Neuronal stem cell (in vitro differentiated cells): ENCODE results near the gene CFAP99.

Experiments
- DNase-seq: peaks from one replicate; pipeline ENCODE4 v3.0.0-alpha.2; 2013; ENCODE audit warnings: low spot score
- H2AFZ ChIP-seq: one replicate; pipeline ENCODE4 v1.6.1; 2013; ENCODE audit warnings: mild to moderate bottlenecking, low read length, inconsistent platforms
- H2AK5ac ChIP-seq: 2 replicates; pipeline ENCODE4 v1.6.1; 2013; ENCODE audit warnings: low read depth, mild to moderate bottlenecking, inconsistent platforms, low read length, moderate library complexity, mixed read lengths
- H2BK120ac ChIP-seq: 2 replicates; pipeline ENCODE4 v1.6.1; 2013; ENCODE audit warnings: low read depth, mild to moderate bottlenecking, inconsistent platforms, low read length, moderate library complexity, mixed read lengths
- H2BK12ac ChIP-seq: one replicate; pipeline ENCODE4 v1.6.1; 2013; ENCODE audit warnings: low read length, inconsistent platforms
- H2BK15ac ChIP-seq: 2 replicates; pipeline ENCODE4 v1.6.1; 2013; ENCODE audit warnings: mild to moderate bottlenecking, low read length, inconsistent platforms, mixed read lengths
- H2BK5ac ChIP-seq: one replicate; pipeline ENCODE4 v1.6.1; 2013; ENCODE audit warnings: inconsistent platforms, mild to moderate bottlenecking, low read length, moderate library complexity
- H3K14ac ChIP-seq: one replicate; pipeline ENCODE4 v1.6.1; 2013; ENCODE audit warnings: low read length, inconsistent platforms
- H3K18ac ChIP-seq: 2 replicates; pipeline ENCODE4 v1.6.1; 2013; ENCODE audit warnings: low read length, inconsistent platforms
- H3K23ac ChIP-seq: 2 replicates; pipeline ENCODE4 v1.6.1; 2013; ENCODE audit warnings: low read depth, mild to moderate bottlenecking, mixed read lengths, low read length, inconsistent platforms; ENCODE audit not compliant: poor library complexity
- H3K27ac ChIP-seq: replicated peaks from 3 replicates; pipeline ENCODE4 v1.5.1; 2013; ENCODE audit warnings: low read length, inconsistent platforms
- H3K27me3 ChIP-seq, 3 experiments: 2 replicates each; pipeline ENCODE4 v1.6.1; 2013; ENCODE audit warnings: low read length in 3 of 3, mild to moderate bottlenecking in 2 of 3, inconsistent platforms in 1 of 3, low read depth in 1 of 3, mixed read lengths in 1 of 3, moderate library complexity in 1 of 3; ENCODE audit not compliant: control insufficient read depth in 3 of 3, insufficient read depth in 3 of 3
- H3K36me3 ChIP-seq, 2 donors: replicated peaks in 1 of 2; 2 replicates each; pipeline ENCODE4 v1.6.1; 2013; ENCODE audit warnings: low read length in 2 of 2; ENCODE audit not compliant: control insufficient read depth in 2 of 2, insufficient read depth in 2 of 2
- H3K4ac ChIP-seq: 2 replicates; pipeline ENCODE4 v1.6.1; 2013; ENCODE audit warnings: inconsistent platforms, mild to moderate bottlenecking, low read length, moderate library complexity
- H3K4me1 ChIP-seq, 2 donors: 1 replicate in 1 of 2; 2 replicates in 1 of 2; pipeline ENCODE4 v1.6.1; 2013; ENCODE audit warnings: low read length in 2 of 2, low read depth in 1 of 2; ENCODE audit not compliant: control insufficient read depth in 2 of 2, insufficient read depth in 1 of 2
- H3K4me2 ChIP-seq: one replicate; pipeline ENCODE4 v1.6.1; 2013; ENCODE audit warnings: mild to moderate bottlenecking, low read length, inconsistent platforms; ENCODE audit not compliant: insufficient read depth, poor library complexity, severe bottlenecking
- H3K4me3 ChIP-seq, 2 donors: 2 replicates each; pipeline ENCODE4 v1.5.1; 2013; ENCODE audit warnings: low read length in 2 of 2, mild to moderate bottlenecking in 2 of 2, inconsistent platforms in 1 of 2, moderate library complexity in 1 of 2
- H3K79me1 ChIP-seq: one replicate; pipeline ENCODE4 v1.6.1; 2013; ENCODE audit warnings: low read depth, mild to moderate bottlenecking, inconsistent platforms, low read length, moderate library complexity
- H3K9ac ChIP-seq: one replicate; pipeline ENCODE4 v1.6.1; 2013; ENCODE audit warnings: mild to moderate bottlenecking, low read depth, low read length, inconsistent platforms; ENCODE audit not compliant: poor library complexity
- H3K9me3 ChIP-seq, 2 donors: replicated peaks in 1 of 2; 2 replicates each; pipeline versions ENCODE3 to v1.6.1; 2013; ENCODE audit warnings: low read length in 2 of 2, mild to moderate bottlenecking in 2 of 2, inconsistent platforms in 1 of 2, low read depth in 1 of 2, mixed read lengths in 1 of 2, moderate library complexity in 1 of 2; ENCODE audit not compliant: control insufficient read depth in 2 of 2, insufficient read depth in 1 of 2
- H4K8ac ChIP-seq: one replicate; pipeline ENCODE4 v1.6.1; 2013; ENCODE audit warnings: low read depth, mild to moderate bottlenecking, inconsistent platforms, low read length, moderate library complexity
- H4K91ac ChIP-seq: one replicate; pipeline ENCODE4 v1.6.1; 2013; ENCODE audit warnings: low read length, low read depth, mild to moderate bottlenecking, inconsistent platforms; ENCODE audit not compliant: poor library complexity
- WGBS, 2 donors: extraction: QIAGEN DNeasy Blood & Tissue Kit; methylation state at CpG; one replicate each; pipeline ENCODE4 v1.1.7; 2013; ENCODE audit warnings: missing lambda C conversion rate in 2 of 2, mixed read lengths in 1 of 2; ENCODE audit not compliant: insufficient read length in 2 of 2, insufficient replicate concordance in 1 of 2; ENCODE audit errors: extremely low coverage in 2 of 2; 5-methylcytosine and 5-hydroxymethylcytosine counted together

CFAP99 gene

GRCh38 chr4:2449051-2449450 is 30.3 kb downstream of the CFAP99 start:
- Histone ChIP-seq H2AK5ac (no peak overlapping the region), H4K91ac (no peak overlapping the region), H3K4me3 (no peak overlapping the region), H2BK5ac (no peak overlapping the region), H4K8ac (no peak overlapping the region), H3K23ac (no peak overlapping the region), H2BK120ac (no peak overlapping the region), H3K18ac (no peak overlapping the region), H3K27ac (no peak overlapping the region), H3K79me1 (no peaks in the 10 kb centered on the region), H2BK12ac (no peak overlapping the region), H3K9me3 (no peaks in the 10 kb centered on the region), H3K4me2 (no peak overlapping the region), H2AFZ (no peak overlapping the region), H3K4ac (no peak overlapping the region), H2BK15ac (no peak overlapping the region), H3K36me3 (no peaks in the 10 kb centered on the region), H3K9ac (no peak overlapping the region), H3K4me1 (peaks cover 0 to 5% of the 10 kb centered on the region in 2 donors), H3K27me3 (peaks cover 0 to 40% (median 0%) of the 10 kb centered on the region in 3 experiments), H3K14ac (no peak overlapping the region)
- no CpG with 5 or more reads among the region's 11 CpGs for WGBS, 2 donors
- DNase-seq: no peak

- H3K36me3 ChIP-seq: no peaks in the 10 kb centered on the region
- H2AK5ac ChIP-seq: no peak overlapping the region
- no peak overlapping the region for H3K4me3 ChIP-seq
- no peak overlapping the region for H3K9ac ChIP-seq
- H3K4me1 ChIP-seq: peaks cover 0 to 5% of the 10 kb centered on the region in 2 donors
- no peaks in the 10 kb centered on the region for H3K9me3 ChIP-seq
- no peak overlapping the region for H2BK120ac ChIP-seq
- H4K91ac ChIP-seq: no peak overlapping the region
- H3K79me1 ChIP-seq: no peaks in the 10 kb centered on the region
- WGBS, 2 donors: no CpG with 5 or more reads among the region's 27 CpGs
- H2BK12ac ChIP-seq: no peak overlapping the region
- H3K23ac ChIP-seq: no peak overlapping the region
- peak overlapping the region; percentile 50 for H3K14ac ChIP-seq
- H3K18ac ChIP-seq: peak overlapping the region; percentile 30
- no peak overlapping the region for H4K8ac ChIP-seq
- H3K27me3 ChIP-seq: peaks cover 0 to 40% (median 0%) of the 10 kb centered on the region in 3 experiments
- no peak overlapping the region for H3K27ac ChIP-seq
- H2AFZ ChIP-seq: no peak overlapping the region
- H2BK15ac ChIP-seq: no peak overlapping the region
- DNase-seq: no peak
- no peak overlapping the region for H3K4ac ChIP-seq
- no peak overlapping the region for H2BK5ac ChIP-seq
- H3K4me2 ChIP-seq: no peak overlapping the region
Measured at GRCh38 chr4:2449511-2450392, 31.0 kb downstream of the CFAP99 start.

- H2AFZ ChIP-seq: no peak overlapping the region
- H3K27me3 ChIP-seq: peaks cover 0 to 40% (median 0%) of the 10 kb centered on the region in 3 experiments
- H3K14ac ChIP-seq: no peak overlapping the region
- H3K9ac ChIP-seq: no peak overlapping the region
- no peak overlapping the region for H3K27ac ChIP-seq
- DNase-seq: no peak
- no peaks in the 10 kb centered on the region for H3K79me1 ChIP-seq
- H3K23ac ChIP-seq: no peak overlapping the region
- H2AK5ac ChIP-seq: no peak overlapping the region
- H2BK5ac ChIP-seq: no peak overlapping the region
- no peak overlapping the region for H4K91ac ChIP-seq
- peak overlapping the region; percentile 43 for H2BK12ac ChIP-seq
- H3K4ac ChIP-seq: no peak overlapping the region
- H2BK15ac ChIP-seq: no peak overlapping the region
- H3K4me2 ChIP-seq: no peak overlapping the region
- no peak overlapping the region for H3K18ac ChIP-seq
- H3K9me3 ChIP-seq: no peaks in the 10 kb centered on the region
- no peaks in the 10 kb centered on the region for H3K36me3 ChIP-seq
- peaks cover 0 to under 1% of the 10 kb centered on the region in 2 donors for H3K4me1 ChIP-seq
- no peak overlapping the region for H3K4me3 ChIP-seq
- no CpG with 5 or more reads among the region's 16 CpGs for WGBS, 2 donors
- no peak overlapping the region for H4K8ac ChIP-seq
- no peak overlapping the region for H2BK120ac ChIP-seq
Measured at GRCh38 chr4:2450394-2451035, 31.8 kb downstream of the CFAP99 start.

DNA sequence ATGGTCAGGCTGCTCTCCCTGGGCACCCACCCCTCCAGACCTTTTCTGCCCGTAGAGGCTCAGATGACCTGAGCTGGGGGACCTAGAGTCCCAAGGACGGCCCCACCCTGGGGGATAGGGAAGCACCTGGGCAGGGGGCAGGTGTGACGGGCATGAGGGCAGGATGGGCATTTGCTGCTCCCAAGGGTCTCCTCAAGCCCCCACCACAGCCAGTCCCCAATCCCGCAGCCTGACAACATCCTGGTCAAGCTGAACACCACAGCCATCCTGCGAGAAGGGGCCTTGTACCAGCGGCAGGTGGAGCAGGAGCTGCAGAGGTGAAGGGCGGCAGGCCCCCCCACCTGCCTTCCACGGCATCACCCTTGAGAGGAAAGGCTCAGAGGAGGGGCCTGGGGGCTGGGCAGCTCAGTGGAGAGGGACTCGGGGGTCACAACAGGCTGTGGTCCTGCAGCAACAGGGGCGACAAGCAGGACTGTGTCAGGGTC is 32.3 kb downstream of the CFAP99 start:
- Histone ChIP-seq H2AK5ac (no peak overlapping the region), H3K4me1 (no peaks in the 10 kb centered on the region), H2BK5ac (no peak overlapping the region), H2BK120ac (no peak overlapping the region), H3K9ac (peak overlapping the region; percentile 12), H3K23ac (peak overlapping the region; percentile 76), H3K18ac (no peak overlapping the region), H3K36me3 (no peaks in the 10 kb centered on the region), H4K91ac (no peak overlapping the region), H3K4ac (no peak overlapping the region), H2BK15ac (no peak overlapping the region), H3K27me3 (peaks cover 0 to 42% (median 0%) of the 10 kb centered on the region in 3 experiments), H3K9me3 (no peaks in the 10 kb centered on the region), H3K79me1 (no peaks in the 10 kb centered on the region), H3K4me2 (no peak overlapping the region), H4K8ac (no peak overlapping the region), H2BK12ac (peak overlapping the region; percentile 86), H3K27ac (no peak overlapping the region), H3K4me3 (no peak overlapping the region), H3K14ac (no peak overlapping the region), H2AFZ (no peak overlapping the region)
- no CpG with 5 or more reads among the region's 10 CpGs for WGBS, 2 donors
- no peak for DNase-seq
